GM20000 (cell line): ENCODE data around the gene TCERG1.
A peak's percentile ranks its signal among the peaks of the same experiment; 100 is the strongest.

Experiments used
- DNase-seq: peaks from one replicate; pipeline ENCODE4 v3.0.0; 2012; ENCODE audit warnings: low spot score
- CTCF ChIP-seq: IDR thresholded peaks from 2 replicates; pipeline ENCODE4 v1.5.1; 2012; ENCODE audit warnings: mild to moderate bottlenecking, control low read depth; ENCODE audit errors: extremely low read depth, missing control alignments

Gene TCERG1

GRCh38 chr5:146533260-146533857, 86.2 kb downstream of the TCERG1 start:
- DNase-seq, result peak; percentile 70
- peak; percentile 69 for TF ChIP-seq CTCF

GRCh38 chr5:146533882-146534281, 86.7 kb downstream of the TCERG1 start:
- DNase-seq, result no peak
- no peak for TF ChIP-seq CTCF

GRCh38 chr5:146538432-146538831, 91.3 kb downstream of the TCERG1 start:
- no peak for DNase-seq
- no peak for TF ChIP-seq CTCF

- no peak for DNase-seq
- no peak for TF ChIP-seq CTCF
These were observed 92.8 kb downstream of the TCERG1 start for GRCh38 chr5:146539973-146540372.

- no peak for TF ChIP-seq CTCF
- no peak for DNase-seq
These were observed 93.3 kb downstream of the TCERG1 start for GRCh38 chr5:146540414-146540813.

- DNase-seq, result peak; percentile 63
- peak; percentile 85 for TF ChIP-seq CTCF
These were observed 95.1 kb downstream of the TCERG1 start for GRCh38 chr5:146541958-146542849.

GRCh38 chr5:146544232-146544631, 97.1 kb downstream of the TCERG1 start:
- no peak for DNase-seq
- TF ChIP-seq CTCF, result no peak
